ES-I3 (cell line): ENCODE measurements around the gene BMP3.
A peak's percentile ranks its signal among the peaks of the same experiment; 100 is the strongest.
"Not testable (repeated sequence)": the region's sequence is repeated elsewhere in the genome, so short reads cannot be mapped to it uniquely, and the experiment has no call there.

Experiments
- H3K36me3 ChIP-seq: 2 replicates; pipeline ENCODE4 v1.6.1; 2013; ENCODE audit warnings: mild to moderate bottlenecking, low read length, control low read depth, moderate library complexity; ENCODE audit not compliant: insufficient read depth
- H3K4me1 ChIP-seq: 2 replicates; pipeline ENCODE4 v1.6.1; 2013; ENCODE audit warnings: mild to moderate bottlenecking, control low read depth, low read length; ENCODE audit not compliant: insufficient read depth
- H3K9ac ChIP-seq: 2 replicates; pipeline ENCODE4 v1.6.1; 2013; ENCODE audit warnings: low read depth, mild to moderate bottlenecking, low read length, moderate library complexity
- H3K9me3 ChIP-seq: 2 replicates; pipeline ENCODE4 v1.6.1; 2013; ENCODE audit warnings: mild to moderate bottlenecking, low read length, moderate library complexity; ENCODE audit not compliant: control insufficient read depth, insufficient read depth

Gene BMP3, protein sequence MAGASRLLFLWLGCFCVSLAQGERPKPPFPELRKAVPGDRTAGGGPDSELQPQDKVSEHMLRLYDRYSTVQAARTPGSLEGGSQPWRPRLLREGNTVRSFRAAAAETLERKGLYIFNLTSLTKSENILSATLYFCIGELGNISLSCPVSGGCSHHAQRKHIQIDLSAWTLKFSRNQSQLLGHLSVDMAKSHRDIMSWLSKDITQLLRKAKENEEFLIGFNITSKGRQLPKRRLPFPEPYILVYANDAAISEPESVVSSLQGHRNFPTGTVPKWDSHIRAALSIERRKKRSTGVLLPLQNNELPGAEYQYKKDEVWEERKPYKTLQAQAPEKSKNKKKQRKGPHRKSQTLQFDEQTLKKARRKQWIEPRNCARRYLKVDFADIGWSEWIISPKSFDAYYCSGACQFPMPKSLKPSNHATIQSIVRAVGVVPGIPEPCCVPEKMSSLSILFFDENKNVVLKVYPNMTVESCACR

GRCh38 chr4:81030061-81030980 lies at the start of gene BMP3:
Gene BMP3, plus strand, starts transcription at chr4:81030708. Its CDS starts 577 bp downstream, at chr4:81031285.
- H3K4me1 ChIP-seq, result peaks cover 8% of the 10 kb centered on the region
- peak within 1 kb of the TSS; percentile 49 for H3K9ac ChIP-seq
- H3K36me3 ChIP-seq, result no peaks in the 10 kb centered on the region

DNA sequence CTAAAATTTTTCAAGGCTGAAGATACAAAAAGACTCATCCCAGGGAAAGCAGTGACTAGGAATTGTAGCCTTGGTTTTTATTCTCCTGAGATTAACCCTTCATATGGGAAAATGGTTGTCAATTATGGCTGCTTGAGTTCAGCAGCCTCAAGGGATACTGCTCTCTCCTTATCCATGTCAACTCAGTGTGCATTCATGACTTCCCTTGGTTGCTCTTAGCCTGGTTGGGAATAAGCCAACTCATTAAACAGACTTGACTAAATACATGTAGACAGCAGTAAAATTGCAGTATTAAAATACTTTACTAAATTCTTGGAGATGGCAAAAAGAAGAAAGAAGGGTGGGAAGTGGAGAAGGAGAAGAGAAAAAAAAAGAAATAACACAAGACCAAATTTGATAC lies 44.5 kb upstream of the BMP3 start:
- Histone ChIP-seq H3K4me1 (peaks cover 4% of the 10 kb centered on the region; the same call in 1 of the 2 replicates), H3K36me3 (no peaks in the 10 kb centered on the region), H3K9me3 (no peaks in the 10 kb centered on the region), H3K9ac (no peak overlapping the region)

More at GRCh38 chr4:81030061-81030980, at the start of gene BMP3:
- H3K9me3 ChIP-seq, result no peaks in the 10 kb centered on the region

DNA sequence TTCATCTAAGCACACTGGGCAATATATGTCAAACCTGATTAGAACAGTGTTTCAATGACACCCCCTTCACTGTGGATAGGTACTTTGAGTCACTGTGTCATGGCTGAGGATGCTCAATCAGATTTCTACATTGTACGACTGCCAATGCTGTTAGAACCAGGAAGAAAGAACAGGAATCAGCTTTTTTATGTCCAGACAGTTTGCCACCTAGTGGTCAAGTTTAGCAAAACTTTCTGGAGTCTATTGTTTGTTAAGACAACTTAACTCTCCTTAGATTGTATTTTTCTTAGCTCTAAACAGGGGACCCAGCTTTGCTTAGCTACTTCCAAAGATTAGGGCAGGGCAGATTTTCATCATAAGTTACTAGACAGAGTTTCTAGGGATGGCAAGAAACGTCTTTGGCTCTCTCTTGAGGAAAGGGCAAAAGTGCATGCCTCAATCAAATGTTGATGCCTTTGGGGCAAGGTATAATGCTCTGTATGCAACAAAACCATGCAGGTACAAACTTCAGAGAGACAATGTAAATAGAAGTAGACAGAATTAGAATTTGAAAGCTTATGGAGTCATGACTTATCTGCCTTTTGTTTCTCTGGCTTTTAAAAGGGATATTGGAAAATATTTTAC lies 40.5 kb upstream of the BMP3 start:
- H3K9ac ChIP-seq, result no peak overlapping the region
- no peaks in the 10 kb centered on the region for H3K9me3 ChIP-seq
- no peaks in the 10 kb centered on the region for H3K36me3 ChIP-seq
- H3K4me1 ChIP-seq, result peaks cover 4% of the 10 kb centered on the region; the same call in 1 of the 2 replicates

- Histone ChIP-seq H3K4me1 (peaks cover 4% of the 10 kb centered on the region; the same call in 1 of the 2 replicates), H3K9ac (no peak overlapping the region), H3K36me3 (no peaks in the 10 kb centered on the region), H3K9me3 (no peaks in the 10 kb centered on the region)
These were observed 39.7 kb upstream of the BMP3 start for GRCh38 chr4:80990851-80991250.

- Histone ChIP-seq H3K4me1 (no peaks in the 10 kb centered on the region), H3K9ac (no peak overlapping the region), H3K9me3 (no peaks in the 10 kb centered on the region), H3K36me3 (no peaks in the 10 kb centered on the region)
These were observed 30.6 kb upstream of the BMP3 start for GRCh38 chr4:80999943-81000342.

GRCh38 chr4:81003597-81004111 lies 26.9 kb upstream of the BMP3 start:
- H3K9me3 ChIP-seq, result no peaks in the 10 kb centered on the region
- no peaks in the 10 kb centered on the region for H3K4me1 ChIP-seq
- H3K36me3 ChIP-seq, result no peaks in the 10 kb centered on the region
- H3K9ac ChIP-seq, result no peak overlapping the region

DNA sequence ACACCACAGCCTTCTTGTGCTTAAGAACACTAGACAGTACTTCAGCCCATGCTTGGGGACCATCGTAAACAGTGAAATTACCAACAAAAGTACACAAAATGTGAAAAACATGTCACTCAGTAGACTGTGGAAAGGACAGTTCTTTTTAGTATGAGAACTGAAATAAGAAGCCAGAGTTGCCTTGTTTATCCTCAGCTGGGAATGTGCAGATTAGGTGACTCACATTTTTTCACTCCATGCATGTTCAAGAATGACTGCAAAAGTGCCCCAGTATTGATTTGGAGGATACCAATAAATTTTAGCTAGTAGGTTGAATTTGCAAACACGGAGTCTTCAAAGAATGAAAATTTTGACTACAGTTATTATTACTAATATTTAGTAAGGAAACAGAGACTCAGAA lies 23.1 kb upstream of the BMP3 start:
- no peaks in the 10 kb centered on the region; the same call in 1 of the 2 replicates for H3K9me3 ChIP-seq
- H3K4me1 ChIP-seq, result no peaks in the 10 kb centered on the region
- no peaks in the 10 kb centered on the region for H3K36me3 ChIP-seq

DNA sequence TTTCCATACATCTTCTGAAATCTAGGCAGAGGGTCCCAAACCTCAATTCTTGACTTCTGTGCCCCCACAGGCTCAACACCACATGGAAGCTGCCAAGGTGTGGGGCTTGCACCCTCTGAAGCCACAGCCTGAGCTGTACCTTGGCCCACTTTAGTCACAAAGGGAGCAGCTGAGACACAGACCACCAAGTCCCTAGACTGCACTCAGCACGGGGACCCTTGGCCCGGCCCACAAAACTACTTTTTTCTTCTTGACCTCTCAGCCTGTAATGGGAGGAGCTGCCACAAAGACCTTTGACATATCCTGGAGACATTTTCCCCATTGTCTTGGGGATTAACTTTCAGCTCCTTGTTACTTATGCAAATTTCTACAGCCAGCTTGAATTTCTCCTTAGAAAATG lies 13.9 kb upstream of the BMP3 start:
- H3K4me1 ChIP-seq, H3K9ac ChIP-seq, H3K36me3 ChIP-seq, H3K9me3 ChIP-seq: not testable (repeated sequence)

More for the DNA sequence above, 23.1 kb upstream of the BMP3 start:
- H3K9ac ChIP-seq, result no peak overlapping the region

- Histone ChIP-seq H3K9me3 (no peaks in the 10 kb centered on the region; the same call in 1 of the 2 replicates), H3K9ac (no peak overlapping the region), H3K36me3 (no peaks in the 10 kb centered on the region; the same call in 1 of the 2 replicates), H3K4me1 (no peaks in the 10 kb centered on the region)
These were observed 11.5 kb upstream of the BMP3 start for GRCh38 chr4:81019006-81019405.

GRCh38 chr4:81021142-81021944 lies 9.2 kb upstream of the BMP3 start:
- Histone ChIP-seq H3K36me3 (no peaks in the 10 kb centered on the region), H3K4me1 (no peaks in the 10 kb centered on the region), H3K9ac (no peak overlapping the region), H3K9me3 (no peaks in the 10 kb centered on the region)

DNA sequence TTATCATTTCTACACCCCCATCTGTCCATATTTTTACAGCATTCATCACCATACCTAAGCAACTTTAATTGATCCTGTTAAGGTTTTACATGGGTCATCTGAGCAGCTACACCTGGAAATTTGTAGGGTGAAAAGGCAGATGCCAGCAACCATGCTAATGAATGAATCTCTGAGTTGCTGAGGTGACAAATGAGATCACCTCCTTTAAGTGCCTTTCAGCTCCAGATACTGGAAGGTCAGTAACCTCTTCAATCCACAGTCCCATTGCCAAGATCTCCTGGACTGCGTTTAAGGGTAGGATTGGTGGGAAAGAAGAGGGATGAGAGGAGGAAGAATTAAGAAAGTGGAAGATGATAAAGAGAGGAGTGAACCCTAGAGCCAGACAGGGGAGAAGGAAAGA lies 8.5 kb upstream of the BMP3 start:
- Histone ChIP-seq H3K9ac (no peak overlapping the region), H3K36me3 (no peaks in the 10 kb centered on the region), H3K4me1 (no peaks in the 10 kb centered on the region), H3K9me3 (no peaks in the 10 kb centered on the region)

- no peak overlapping the region for H3K9ac ChIP-seq
These were observed 7.0 kb upstream of the BMP3 start for GRCh38 chr4:81023484-81023883.

GRCh38 chr4:81030981-81031791 lies 678 bp downstream of the BMP3 start:
- H3K9ac ChIP-seq, result peak overlapping the region; percentile 49

More at GRCh38 chr4:81023484-81023883, 7.0 kb upstream of the BMP3 start:
- Histone ChIP-seq H3K36me3 (no peaks in the 10 kb centered on the region), H3K4me1 (no peaks in the 10 kb centered on the region), H3K9me3 (no peaks in the 10 kb centered on the region)

More at GRCh38 chr4:81030981-81031791, 678 bp downstream of the BMP3 start:
- no peaks in the 10 kb centered on the region for H3K36me3 ChIP-seq
- H3K4me1 ChIP-seq, result peaks cover 8% of the 10 kb centered on the region
- no peaks in the 10 kb centered on the region for H3K9me3 ChIP-seq
